ENCODE measurements around the gene FXYD3.

Gene FXYD3

DNA sequence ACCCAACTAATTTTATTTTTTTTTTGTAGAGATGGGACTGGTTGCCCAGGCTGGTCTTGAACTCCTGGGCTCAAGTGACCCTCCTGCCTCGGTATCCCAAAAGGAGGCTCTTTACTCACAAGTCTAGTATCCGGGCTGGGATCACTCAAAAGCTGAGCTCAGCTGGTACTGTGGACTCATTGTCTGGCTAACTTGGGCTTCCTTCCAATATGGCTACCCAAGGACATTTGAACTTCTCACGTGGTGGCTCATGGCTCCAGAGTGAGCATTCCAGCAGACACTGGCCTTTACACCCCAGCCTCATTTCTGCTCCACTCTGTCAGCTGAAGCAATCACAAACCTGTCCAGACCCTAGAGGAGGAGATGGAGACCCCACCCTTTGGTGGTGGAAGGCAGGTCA, 45.2 kb upstream of the FXYD3 start:
- CTCF ChIA-PET, result interaction anchor here (0.6 to 1.3 kb wide), 5 partner anchors 20 to 97 kb away, joined by 3 to 7 read pairs (median 4); no protein-coding TSS in a partner anchor
- TF ChIP-seq, protein P1, sequence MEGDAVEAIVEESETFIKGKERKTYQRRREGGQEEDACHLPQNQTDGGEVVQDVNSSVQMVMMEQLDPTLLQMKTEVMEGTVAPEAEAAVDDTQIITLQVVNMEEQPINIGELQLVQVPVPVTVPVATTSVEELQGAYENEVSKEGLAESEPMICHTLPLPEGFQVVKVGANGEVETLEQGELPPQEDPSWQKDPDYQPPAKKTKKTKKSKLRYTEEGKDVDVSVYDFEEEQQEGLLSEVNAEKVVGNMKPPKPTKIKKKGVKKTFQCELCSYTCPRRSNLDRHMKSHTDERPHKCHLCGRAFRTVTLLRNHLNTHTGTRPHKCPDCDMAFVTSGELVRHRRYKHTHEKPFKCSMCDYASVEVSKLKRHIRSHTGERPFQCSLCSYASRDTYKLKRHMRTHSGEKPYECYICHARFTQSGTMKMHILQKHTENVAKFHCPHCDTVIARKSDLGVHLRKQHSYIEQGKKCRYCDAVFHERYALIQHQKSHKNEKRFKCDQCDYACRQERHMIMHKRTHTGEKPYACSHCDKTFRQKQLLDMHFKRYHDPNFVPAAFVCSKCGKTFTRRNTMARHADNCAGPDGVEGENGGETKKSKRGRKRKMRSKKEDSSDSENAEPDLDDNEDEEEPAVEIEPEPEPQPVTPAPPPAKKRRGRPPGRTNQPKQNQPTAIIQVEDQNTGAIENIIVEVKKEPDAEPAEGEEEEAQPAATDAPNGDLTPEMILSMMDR (conservative IDR thresholded peaks at IDR 0.05; ENCODE audit: low read depth), result no peak
- POLR2A ChIA-PET (ENCODE audit: low non-redundant PET), result no interaction called here
- no peak overlapping the region for H3K27ac ChIP-seq
- no peak for DNase-seq (ENCODE audit: low spot score)

DNA sequence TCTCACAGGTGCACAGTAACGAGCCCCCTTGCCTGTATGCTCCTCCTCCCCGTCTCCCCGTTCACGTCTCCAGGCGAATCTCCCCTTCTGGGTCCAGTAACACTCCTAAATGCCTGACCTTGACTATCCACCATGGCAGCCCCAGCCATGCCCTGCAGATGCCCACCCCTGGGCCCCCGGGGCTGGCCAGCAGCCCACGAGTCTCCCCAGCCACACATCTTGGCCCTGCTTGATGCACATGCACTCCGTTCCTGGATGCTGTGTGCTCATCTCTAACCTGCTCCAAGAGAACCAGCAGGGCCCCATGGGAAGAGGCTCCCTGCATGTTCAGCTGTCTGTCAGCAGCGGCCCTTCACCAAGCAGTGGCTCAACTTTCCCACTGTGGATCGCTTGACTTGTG, 42.1 kb upstream of the FXYD3 start:
- no peak for DNase-seq (ENCODE audit: low spot score)
- TF ChIP-seq, protein P1 (conservative IDR thresholded peaks at IDR 0.05; ENCODE audit: low read depth), result no peak
- no peak overlapping the region for H3K27ac ChIP-seq
- ChIA-PET POLR2A (ENCODE audit: low non-redundant PET) (no interaction called here), CTCF (interaction anchor here (0.7 to 1.2 kb wide), 2 partner anchors 23 to 477 kb away, joined by 3 read pairs; no protein-coding TSS in a partner anchor)

DNA sequence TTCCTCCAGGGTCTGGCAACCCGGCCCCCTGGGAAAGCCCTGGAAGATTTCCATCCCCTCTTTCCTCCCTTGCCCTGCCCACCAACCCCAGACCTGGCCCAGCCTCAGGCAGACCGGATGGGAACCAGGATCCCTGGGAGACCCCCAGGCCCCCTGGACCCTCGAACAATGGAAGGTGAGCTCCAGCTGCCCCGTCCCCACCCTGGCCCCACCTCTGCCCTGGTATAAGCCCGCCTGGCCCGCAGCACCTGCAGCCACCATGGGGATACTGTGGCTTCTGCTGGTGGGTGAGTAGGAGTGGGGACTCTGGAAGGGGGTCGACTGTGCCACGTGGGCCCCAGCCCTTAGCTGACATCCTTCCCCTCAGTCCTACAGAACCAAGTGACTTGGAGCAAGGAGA, 41.7 kb upstream of the FXYD3 start:
- ChIA-PET CTCF (interaction anchor here (0.7 to 1.2 kb wide), 3 partner anchors 22 to 477 kb away, joined by 3 to 4 read pairs (median 3); no protein-coding TSS in a partner anchor), POLR2A (ENCODE audit: low non-redundant PET) (no interaction called here)
- no peak for DNase-seq (ENCODE audit: low spot score)
- no peak overlapping the region for H3K27ac ChIP-seq
- TF ChIP-seq, protein P1 (conservative IDR thresholded peaks at IDR 0.05; ENCODE audit: low read depth), result no peak

DNA sequence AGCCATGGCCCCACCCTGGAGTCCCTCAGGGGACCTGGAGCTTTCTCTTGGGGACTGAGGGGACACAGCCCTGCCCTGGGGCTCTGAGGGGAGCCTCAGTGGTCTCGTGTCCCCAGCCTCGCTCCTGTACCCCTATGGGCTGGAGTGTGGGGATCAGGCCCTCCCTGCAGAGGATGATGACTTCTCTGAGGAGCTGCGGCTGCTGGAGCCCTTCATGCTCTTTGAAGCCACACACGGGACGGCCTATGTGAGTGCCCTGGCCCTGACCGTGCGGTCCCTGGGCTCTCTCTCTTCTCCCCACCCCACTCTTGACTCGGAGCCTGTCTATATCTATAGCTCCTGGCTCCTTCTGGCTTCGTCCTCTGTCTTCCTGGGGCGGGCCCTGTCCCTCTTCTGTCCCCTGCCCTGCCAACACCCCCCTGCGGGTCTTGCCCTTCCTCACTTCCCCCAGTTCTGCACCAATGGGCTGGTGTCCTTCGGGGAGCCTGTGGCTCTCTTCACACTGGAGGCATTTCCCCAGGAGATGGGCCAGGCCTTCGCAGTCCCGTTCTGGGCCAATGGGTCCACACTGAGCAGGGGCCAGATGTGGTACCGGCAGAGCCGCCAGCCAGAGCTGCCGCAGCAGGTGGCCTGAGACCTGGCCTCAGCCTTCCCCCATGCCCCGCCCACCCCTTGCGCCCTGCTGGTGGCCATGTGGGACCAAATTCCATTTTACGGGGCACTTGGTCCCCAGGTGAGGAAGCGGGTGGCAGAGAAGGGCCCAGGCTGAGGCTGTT, 41.0 kb upstream of the FXYD3 start:
- no peak overlapping the region for H3K27ac ChIP-seq
- CTCF ChIA-PET, result interaction anchor here (0.7 to 1.2 kb wide), 3 partner anchors 22 to 476 kb away, joined by 3 to 4 read pairs (median 3); no protein-coding TSS in a partner anchor
- POLR2A ChIA-PET (ENCODE audit: low non-redundant PET), result no interaction called here
- TF ChIP-seq, protein P1 (conservative IDR thresholded peaks at IDR 0.05; ENCODE audit: low read depth), result no peak
- no peak for DNase-seq (ENCODE audit: low spot score)

DNA sequence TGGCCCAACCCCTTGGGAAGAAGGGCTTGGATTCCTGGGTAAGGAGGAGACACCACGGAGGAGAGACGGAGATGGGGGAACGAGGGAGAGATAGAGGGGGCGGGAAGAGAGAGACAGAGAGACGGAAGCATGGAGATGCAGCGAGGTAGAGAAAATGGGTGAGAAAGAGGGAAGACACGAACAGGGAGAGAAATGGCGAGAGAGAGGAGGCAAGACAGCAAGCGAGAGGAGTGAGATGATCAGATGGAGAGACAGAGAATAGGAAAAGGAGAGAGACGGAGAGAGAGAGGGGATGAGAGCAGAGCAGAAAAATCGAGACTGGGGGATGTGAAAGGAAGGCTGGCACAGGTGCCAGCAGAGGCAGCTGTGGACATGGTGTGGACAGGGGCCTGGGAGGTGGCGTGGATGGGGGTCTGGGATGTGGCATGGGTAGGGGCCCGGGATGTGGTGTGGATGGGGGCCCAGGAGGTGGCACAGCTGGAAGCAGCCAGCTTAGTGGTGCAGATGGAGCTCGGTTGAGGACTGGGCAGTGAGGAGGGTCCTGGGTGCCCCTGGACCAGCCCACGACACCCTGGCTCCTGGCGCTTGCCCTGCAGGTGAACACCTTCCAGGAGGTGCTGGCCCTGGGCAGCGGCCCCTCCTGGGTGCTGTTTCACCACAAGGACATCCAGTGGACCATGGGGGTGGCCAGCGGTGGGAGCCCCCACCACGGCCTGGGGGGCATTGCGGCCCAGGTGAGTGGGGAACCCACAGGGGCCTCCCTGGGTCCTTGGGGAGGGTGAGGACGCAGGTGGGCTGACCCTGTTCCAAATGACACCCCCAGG, 40.2 kb upstream of the FXYD3 start:
- TF ChIP-seq, protein P1 (conservative IDR thresholded peaks at IDR 0.05; ENCODE audit: low read depth), result no peak
- H3K27ac ChIP-seq, result no peak overlapping the region
- ChIA-PET CTCF (interaction anchor here (0.5 kb wide), 1 partner anchor 31 kb away, joined by 5 read pairs; no protein-coding TSS in a partner anchor), POLR2A (ENCODE audit: low non-redundant PET) (no interaction called here)
- DNase-seq (ENCODE audit: low spot score), result no peak

DNA sequence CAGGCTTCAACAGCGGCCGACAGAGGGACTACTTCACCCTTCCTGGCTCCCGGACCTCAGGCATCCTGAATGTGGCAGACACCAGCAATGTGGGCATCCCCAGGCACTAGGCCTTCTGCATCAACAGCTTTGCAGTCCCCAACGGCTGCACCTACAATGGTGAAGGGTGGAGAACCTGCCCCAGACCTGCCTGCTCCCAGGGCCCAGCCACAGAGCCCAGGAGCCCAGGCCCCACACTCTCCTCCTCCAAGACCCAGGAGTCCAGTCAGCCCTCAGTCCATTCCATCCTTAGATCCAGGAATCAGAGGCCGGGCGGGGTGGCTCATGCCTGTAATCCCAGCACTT, 39.6 kb upstream of the FXYD3 start:
- no peak for DNase-seq (ENCODE audit: low spot score)
- POLR2A ChIA-PET (ENCODE audit: low non-redundant PET), result no interaction called here
- CTCF ChIA-PET, result interaction anchor here (0.5 kb wide), 1 partner anchor 32 kb away, joined by 5 read pairs; no protein-coding TSS in a partner anchor
- no peak overlapping the region for H3K27ac ChIP-seq
- TF ChIP-seq, protein P1 (conservative IDR thresholded peaks at IDR 0.05; ENCODE audit: low read depth), result no peak

Measured in RWPE1 (cell line).